ENCODE data around the gene SLC13A3. TPM values are rescaled to one million over a fixed set of nuclear protein-coding genes. Genes with fewer than 3 reads are reported as not detected.

Gene SLC13A3
- total RNA-seq, 2 donors from 2014 or later: 0.08 to 0.25 TPM

- peaks cover 13% of the 10 kb centered on the region for H3K27me3 ChIP-seq
- no peaks in the 10 kb centered on the region for H3K4me1 ChIP-seq
- DNase-seq: no peak
- no peaks in the 10 kb centered on the region for H3K36me3 ChIP-seq
- TF ChIP-seq CTCF (IDR thresholded peaks at IDR 0.05): no peak
- intact Hi-C loops (cut with DNase I): no loop called here
- H3K9ac ChIP-seq (ENCODE audit: low read depth in 2 of 2, low read length in 2 of 2): no peak overlapping the region
- H3K4me3 ChIP-seq: no peak overlapping the region
- H3K9me3 ChIP-seq: no peaks in the 10 kb centered on the region
- H3K27ac ChIP-seq: no peak overlapping the region
Measured at GRCh38 chr20:46647469-46647868, 3.8 kb downstream of the SLC13A3 start.

GRCh38 chr20:46646659-46647380 is 4.4 kb downstream of the SLC13A3 start:
- intact Hi-C loops (cut with DNase I): no loop called here
- Histone ChIP-seq H3K27ac (no peak overlapping the region), H3K9ac (ENCODE audit: low read depth in 2 of 2, low read length in 2 of 2) (no peak overlapping the region)

GRCh38 chr20:46646122-46646521 is 5.1 kb downstream of the SLC13A3 start:
- Histone ChIP-seq H3K9ac (ENCODE audit: low read depth in 2 of 2, low read length in 2 of 2) (no peak overlapping the region), H3K27me3 (peaks cover 4% of the 10 kb centered on the region), H3K36me3 (no peaks in the 10 kb centered on the region), H3K4me3 (no peak overlapping the region), H3K4me1 (no peaks in the 10 kb centered on the region), H3K9me3 (no peaks in the 10 kb centered on the region), H3K27ac (no peak overlapping the region)
- TF ChIP-seq CTCF (IDR thresholded peaks at IDR 0.05): no peak
- intact Hi-C loops (cut with DNase I): no loop called here
- DNase-seq: no peak

More at GRCh38 chr20:46646659-46647380, 4.4 kb downstream of the SLC13A3 start:
- Histone ChIP-seq H3K4me1 (no peaks in the 10 kb centered on the region), H3K4me3 (no peak overlapping the region), H3K9me3 (no peaks in the 10 kb centered on the region), H3K36me3 (no peaks in the 10 kb centered on the region), H3K27me3 (peaks cover 11% of the 10 kb centered on the region)
- DNase-seq: no peak
- no peak for TF ChIP-seq CTCF (IDR thresholded peaks at IDR 0.05)

GRCh38 chr20:46644733-46645132 is 6.5 kb downstream of the SLC13A3 start:
- Histone ChIP-seq H3K4me3 (no peak overlapping the region), H3K27ac (no peak overlapping the region), H3K27me3 (no peaks in the 10 kb centered on the region), H3K9me3 (no peaks in the 10 kb centered on the region), H3K9ac (ENCODE audit: low read depth in 2 of 2, low read length in 2 of 2) (no peak overlapping the region), H3K4me1 (no peaks in the 10 kb centered on the region), H3K36me3 (no peaks in the 10 kb centered on the region)
- intact Hi-C loops (cut with DNase I): no loop called here
- no peak for DNase-seq
- TF ChIP-seq CTCF (IDR thresholded peaks at IDR 0.05): no peak

- Histone ChIP-seq H3K9ac (ENCODE audit: low read depth in 2 of 2, low read length in 2 of 2) (no peak overlapping the region), H3K27me3 (no peaks in the 10 kb centered on the region), H3K27ac (no peak overlapping the region), H3K36me3 (no peaks in the 10 kb centered on the region), H3K9me3 (no peaks in the 10 kb centered on the region), H3K4me1 (no peaks in the 10 kb centered on the region), H3K4me3 (no peak overlapping the region)
- no peak for DNase-seq
- intact Hi-C loops (cut with DNase I): no loop called here
- TF ChIP-seq CTCF (IDR thresholded peaks at IDR 0.05): no peak
Measured at GRCh38 chr20:46644160-46644559, 7.1 kb downstream of the SLC13A3 start.

Measured in colonic mucosa (tissue), 4 donors.